SH-SY5Y (cell line): ENCODE results near the gene CEP85L.

Source experiments
- GATA2 ChIP-seq: IDR thresholded peaks from 2 replicates; pipeline ENCODE4 v1.6.1; 2011; ENCODE audit warnings: mild to moderate bottlenecking, low read depth, low read length
- GATA3 ChIP-seq: IDR thresholded peaks from 2 replicates; pipeline ENCODE4 v1.6.1; 2011; ENCODE audit warnings: low read depth, mild to moderate bottlenecking, low read length, moderate library complexity

- TF ChIP-seq GATA2: no peak
- no peak for TF ChIP-seq GATA3
Measured at GRCh38 chr6:118511930-118512715, 139.3 kb downstream of the CEP85L start.
